ENCODE measurements around the gene NAV1. TPM values are rescaled to one million over a fixed set of nuclear protein-coding genes. Genes with fewer than 3 reads are reported as not detected.

The NAV1 gene
- total RNA-seq, 1 donor from 2014 or later = 0.40 TPM

DNA sequence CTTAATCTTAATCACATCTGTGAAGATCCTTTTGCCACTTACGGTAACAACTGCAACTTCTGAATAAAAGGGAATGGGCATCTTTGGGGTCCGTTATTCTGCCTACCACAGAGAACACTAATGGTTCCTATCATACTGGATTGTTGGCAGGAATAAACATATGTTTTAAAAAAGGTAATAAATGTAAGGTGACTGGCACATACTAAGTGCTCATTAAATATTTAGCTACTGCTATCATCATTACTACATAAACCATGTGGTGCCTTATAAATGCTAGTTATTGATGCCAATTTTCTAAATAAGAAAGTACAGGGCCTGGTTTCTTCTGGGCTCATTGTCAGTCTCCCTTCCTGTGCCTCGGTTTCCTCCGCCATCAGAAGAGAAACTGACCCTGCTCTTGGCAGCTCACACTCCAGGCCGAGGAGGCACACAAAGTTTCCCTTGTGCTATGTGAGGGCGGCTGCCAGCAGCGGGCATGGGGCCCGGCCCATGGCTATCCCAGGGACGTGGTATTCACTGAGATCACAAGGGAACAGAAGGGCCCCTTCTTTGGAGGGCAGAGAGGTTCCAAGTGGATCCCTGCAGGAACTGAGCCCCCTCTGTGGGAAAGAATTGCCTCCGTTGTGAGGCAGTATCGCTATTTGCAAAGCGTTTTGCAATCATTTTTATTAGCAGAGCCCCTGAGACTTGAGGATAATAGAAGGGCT lies 26.2 kb downstream of the NAV1 start:
- no peaks in the 10 kb centered on the region for H3K4me1 Mint-ChIP-seq
- no peaks in the 10 kb centered on the region for H3K9me3 Mint-ChIP-seq
- H3K27ac Mint-ChIP-seq = no peak overlapping the region
- no peaks in the 10 kb centered on the region for H3K27me3 Mint-ChIP-seq
- H3K36me3 Mint-ChIP-seq (ENCODE audit: low read depth) = no peaks in the 10 kb centered on the region
- DNase-seq = no peak
- H3K4me3 Mint-ChIP-seq = no peak overlapping the region
- intact Hi-C loops (cut with micrococcal nuclease) = no loop called here

DNA sequence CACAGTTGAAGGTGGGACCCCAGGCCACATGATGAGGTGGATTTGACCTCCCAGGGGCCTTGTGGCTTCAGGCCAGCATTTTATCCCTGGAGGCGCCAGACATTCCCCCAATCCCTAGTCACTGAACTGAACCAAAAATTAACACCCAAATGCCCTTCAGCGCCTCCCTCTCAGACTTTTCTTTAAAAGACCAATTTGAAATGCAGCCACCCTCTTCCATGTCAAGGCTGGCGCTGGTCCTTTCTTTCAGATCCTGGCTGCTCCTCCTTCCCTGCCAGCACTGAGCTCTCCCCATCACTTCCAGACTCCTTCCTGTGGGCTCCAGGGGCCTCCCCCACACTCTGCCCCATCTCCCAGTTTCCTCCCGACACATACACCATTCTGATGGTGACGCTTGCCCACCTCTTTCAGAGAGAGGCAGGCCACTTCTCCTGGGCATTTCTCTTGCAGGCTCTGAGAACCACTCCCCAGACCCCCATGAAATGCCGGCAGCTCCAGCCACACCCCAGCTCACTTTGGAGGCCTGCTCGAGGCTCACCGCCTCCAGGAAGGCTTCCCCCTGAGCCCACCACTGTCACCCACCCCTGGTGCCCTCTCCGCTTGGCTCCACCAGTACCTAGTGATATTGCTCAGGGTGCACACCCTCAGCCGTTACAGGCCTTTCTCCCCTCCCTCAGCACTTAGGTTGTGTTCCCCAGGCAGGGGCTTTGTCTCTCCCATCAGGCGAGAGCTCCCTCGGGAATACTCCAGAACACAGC lies 27.0 kb downstream of the NAV1 start:
- Mint-ChIP-seq H3K27me3 (no peaks in the 10 kb centered on the region), H3K4me1 (no peaks in the 10 kb centered on the region), H3K9me3 (no peaks in the 10 kb centered on the region), H3K4me3 (no peak overlapping the region), H3K36me3 (ENCODE audit: low read depth) (no peaks in the 10 kb centered on the region), H3K27ac (no peak overlapping the region)
- no peak for DNase-seq
- intact Hi-C loops (cut with micrococcal nuclease) = no loop called here

DNA sequence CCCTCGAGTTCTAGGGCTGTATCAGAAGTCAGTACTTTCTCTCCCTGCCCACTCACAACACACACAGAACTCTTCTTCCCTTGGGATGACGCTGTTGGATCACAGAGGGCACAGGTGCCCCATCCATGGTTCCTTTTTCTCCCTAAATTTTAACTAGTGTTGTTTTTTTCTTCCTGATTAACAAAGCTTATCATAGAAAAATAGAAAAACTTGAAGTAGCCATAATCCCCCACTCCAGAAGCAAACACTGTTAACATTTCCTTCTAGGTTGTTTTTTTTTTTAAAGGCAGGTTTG lies 27.5 kb downstream of the NAV1 start:
- Mint-ChIP-seq H3K4me3 (no peak overlapping the region), H3K4me1 (no peaks in the 10 kb centered on the region), H3K27ac (no peak overlapping the region), H3K9me3 (no peaks in the 10 kb centered on the region), H3K27me3 (no peaks in the 10 kb centered on the region), H3K36me3 (ENCODE audit: low read depth) (no peaks in the 10 kb centered on the region)
- no peak for DNase-seq
- intact Hi-C loops (cut with micrococcal nuclease) = no loop called here

DNA sequence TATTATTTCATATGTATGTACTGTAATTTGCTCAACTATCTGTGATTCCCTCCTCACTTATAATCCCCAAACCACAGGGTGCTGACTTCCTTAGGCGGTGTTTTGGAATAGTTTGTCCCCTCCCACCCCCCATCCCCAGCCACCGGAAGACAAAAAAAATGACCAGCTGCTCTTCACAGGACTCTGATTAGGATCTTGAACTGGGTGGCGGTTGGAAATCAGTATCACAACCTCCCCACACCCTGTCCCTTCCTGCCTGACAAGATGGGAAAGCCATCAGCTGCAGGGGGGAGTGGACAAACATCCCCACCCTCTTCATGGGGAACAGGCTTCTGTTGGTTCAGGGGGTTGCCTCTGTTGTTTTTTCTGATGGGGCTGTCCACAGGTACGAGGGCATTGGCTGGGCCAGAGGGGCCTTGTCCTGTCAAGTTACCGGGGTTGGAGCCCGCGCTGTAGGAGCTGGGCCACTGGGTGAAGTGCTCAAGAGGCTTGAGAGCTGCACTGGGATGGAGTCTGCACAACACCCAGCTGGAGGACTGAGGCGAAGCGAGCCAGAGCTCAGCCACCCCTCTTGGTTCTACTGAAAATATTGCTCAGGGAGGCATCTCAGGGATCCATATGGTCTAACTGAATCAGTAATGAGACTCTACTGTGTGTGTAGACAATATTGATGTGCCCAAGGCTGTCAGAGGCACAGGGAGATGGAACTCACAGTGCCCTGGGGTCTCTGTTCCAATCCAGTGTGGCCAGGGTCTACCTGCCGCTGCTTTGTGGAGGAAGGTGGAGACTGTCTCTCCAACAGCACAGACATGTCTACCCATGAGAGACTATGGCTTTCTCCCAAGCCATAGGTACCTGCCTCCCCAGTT lies 28.2 kb downstream of the NAV1 start:
- DNase-seq = no peak
- H3K4me3 Mint-ChIP-seq = no peak overlapping the region
- intact Hi-C loops (cut with micrococcal nuclease) = no loop called here
- no peaks in the 10 kb centered on the region for H3K4me1 Mint-ChIP-seq
- no peaks in the 10 kb centered on the region for H3K36me3 Mint-ChIP-seq (ENCODE audit: low read depth)
- H3K27me3 Mint-ChIP-seq = no peaks in the 10 kb centered on the region
- H3K9me3 Mint-ChIP-seq = no peaks in the 10 kb centered on the region
- no peak overlapping the region for H3K27ac Mint-ChIP-seq

DNA sequence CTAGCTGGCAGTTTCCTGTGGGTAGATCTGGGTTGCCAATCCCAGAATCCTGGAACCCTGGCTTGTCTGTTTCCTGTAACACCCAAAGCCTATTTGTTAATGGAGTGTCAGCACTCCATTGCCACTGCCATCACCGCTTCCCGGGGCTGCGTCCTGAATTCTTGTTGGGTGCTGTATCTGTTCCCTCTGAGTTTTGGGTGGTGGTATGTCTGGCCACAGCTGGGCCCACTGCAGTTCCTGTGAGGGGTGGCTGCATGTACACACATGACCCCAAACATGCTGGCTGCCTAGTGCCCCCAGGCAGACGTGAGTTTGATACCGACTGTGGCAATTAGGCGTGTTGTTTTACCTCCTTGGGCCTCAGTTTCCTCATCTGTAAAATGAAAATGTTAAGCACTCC lies 29.3 kb downstream of the NAV1 start:
- H3K9me3 Mint-ChIP-seq = no peaks in the 10 kb centered on the region
- H3K27ac Mint-ChIP-seq = no peak overlapping the region
- no peaks in the 10 kb centered on the region for H3K4me1 Mint-ChIP-seq
- no peak for DNase-seq
- H3K27me3 Mint-ChIP-seq = no peaks in the 10 kb centered on the region
- H3K4me3 Mint-ChIP-seq = no peak overlapping the region
- no peaks in the 10 kb centered on the region for H3K36me3 Mint-ChIP-seq (ENCODE audit: low read depth)
- intact Hi-C loops (cut with micrococcal nuclease) = no loop called here

DNA sequence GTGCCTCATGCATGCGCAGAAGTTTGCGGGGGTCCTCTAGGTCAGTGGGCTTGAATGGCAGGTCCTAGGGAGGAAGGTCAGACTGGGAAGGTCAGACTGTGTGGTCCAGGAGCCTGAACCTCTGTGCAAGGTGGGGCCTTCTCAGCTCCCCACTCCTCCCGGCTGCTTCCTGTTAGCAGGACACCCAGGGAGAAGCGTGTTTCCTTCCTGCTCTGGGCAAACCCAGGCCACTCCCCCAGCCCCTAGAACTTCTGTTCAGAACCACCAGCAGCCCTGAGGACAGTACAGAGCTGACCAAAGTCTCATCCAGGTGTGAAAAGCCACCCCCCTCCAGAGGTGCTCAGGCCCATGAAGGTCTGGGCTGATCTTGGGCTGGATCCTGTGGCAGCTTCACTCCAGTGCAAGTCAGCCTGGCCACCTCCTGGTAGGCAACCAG lies 29.9 kb downstream of the NAV1 start:
- H3K27me3 Mint-ChIP-seq = no peaks in the 10 kb centered on the region
- H3K4me1 Mint-ChIP-seq = no peaks in the 10 kb centered on the region
- no peak overlapping the region for H3K27ac Mint-ChIP-seq
- no peak overlapping the region for H3K4me3 Mint-ChIP-seq
- no peak for DNase-seq
- no peaks in the 10 kb centered on the region for H3K9me3 Mint-ChIP-seq
- H3K36me3 Mint-ChIP-seq (ENCODE audit: low read depth) = no peaks in the 10 kb centered on the region
- intact Hi-C loops (cut with micrococcal nuclease) = no loop called here

DNA sequence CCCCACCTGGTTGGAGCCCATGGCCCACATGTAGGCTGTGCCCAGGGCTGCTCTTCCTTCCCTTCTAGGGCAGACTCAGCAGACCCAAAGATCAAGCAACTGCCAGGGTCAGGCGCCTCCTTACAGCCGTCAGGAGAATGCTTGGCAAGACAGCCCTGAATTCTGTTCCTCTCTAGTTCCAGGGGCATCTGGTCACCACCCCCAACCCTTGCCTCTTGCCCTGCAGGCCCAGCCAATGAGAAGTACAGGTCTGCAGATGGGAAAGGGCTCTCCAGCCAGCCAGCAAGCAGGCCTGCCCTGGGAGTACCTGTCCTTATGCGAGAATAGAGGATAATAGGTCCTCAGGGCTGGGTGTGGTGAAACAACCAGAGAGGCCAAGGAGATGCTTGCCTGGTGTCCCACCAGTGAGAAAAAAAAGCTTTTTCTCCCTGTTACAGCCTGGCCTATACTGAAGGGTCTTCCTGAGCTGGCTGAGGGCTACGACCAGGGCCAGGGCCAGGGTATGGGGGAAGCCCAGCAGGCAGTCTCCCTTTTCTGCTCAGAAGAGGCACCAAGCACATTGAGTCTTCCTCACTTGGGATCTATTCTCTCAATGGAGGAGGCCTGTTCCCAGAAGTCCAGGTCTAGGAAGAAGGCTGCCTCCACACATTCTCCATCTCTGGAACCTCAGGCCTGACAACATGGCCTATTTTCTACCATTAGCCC lies 31.4 kb downstream of the NAV1 start:
- no peaks in the 10 kb centered on the region for H3K9me3 Mint-ChIP-seq
- no peak for DNase-seq
- no peaks in the 10 kb centered on the region for H3K4me1 Mint-ChIP-seq
- H3K4me3 Mint-ChIP-seq = no peak overlapping the region
- H3K27ac Mint-ChIP-seq = no peak overlapping the region
- H3K27me3 Mint-ChIP-seq = no peaks in the 10 kb centered on the region
- H3K36me3 Mint-ChIP-seq (ENCODE audit: low read depth) = no peaks in the 10 kb centered on the region
- intact Hi-C loops (cut with micrococcal nuclease) = no loop called here

DNA sequence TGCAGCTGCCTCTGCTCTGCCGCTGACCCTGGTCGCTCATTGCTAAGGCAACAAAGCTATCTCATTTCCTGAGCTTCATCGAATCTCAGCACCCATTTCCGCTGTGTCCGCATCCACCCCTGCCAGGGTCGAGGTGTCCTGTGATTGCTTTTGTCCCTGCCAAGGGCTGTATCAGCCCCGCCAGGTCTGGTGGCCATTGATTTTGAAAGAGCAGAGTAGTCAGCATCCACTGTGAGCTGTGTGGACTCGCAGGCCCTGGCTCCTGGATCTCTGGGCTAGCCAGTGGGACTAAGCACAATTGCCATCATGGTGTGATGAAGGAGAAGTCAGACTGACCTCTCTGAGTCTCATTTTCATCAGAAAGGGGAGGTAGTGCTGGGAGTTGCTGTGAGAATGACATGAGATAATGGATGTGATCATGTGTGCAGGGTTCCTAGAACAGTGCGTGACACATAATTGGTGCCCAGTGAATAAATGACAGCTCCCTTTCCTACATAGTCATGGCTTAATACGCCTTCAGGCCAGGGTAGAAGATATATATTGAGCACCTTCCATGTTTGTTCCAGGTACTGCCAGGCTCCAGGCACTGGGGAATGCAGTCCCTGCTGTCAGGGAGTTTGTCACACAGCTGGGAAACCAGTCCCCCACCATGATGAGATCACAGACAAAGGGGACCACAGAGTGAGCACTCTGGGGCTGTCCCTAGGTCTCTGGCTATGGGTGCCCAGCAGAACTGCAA lies 32.1 kb downstream of the NAV1 start:
- Mint-ChIP-seq H3K4me1 (no peaks in the 10 kb centered on the region), H3K4me3 (no peak overlapping the region), H3K27ac (no peak overlapping the region), H3K27me3 (no peaks in the 10 kb centered on the region), H3K36me3 (ENCODE audit: low read depth) (no peaks in the 10 kb centered on the region), H3K9me3 (no peaks in the 10 kb centered on the region)
- no peak for DNase-seq
- intact Hi-C loops (cut with micrococcal nuclease) = no loop called here

DNA sequence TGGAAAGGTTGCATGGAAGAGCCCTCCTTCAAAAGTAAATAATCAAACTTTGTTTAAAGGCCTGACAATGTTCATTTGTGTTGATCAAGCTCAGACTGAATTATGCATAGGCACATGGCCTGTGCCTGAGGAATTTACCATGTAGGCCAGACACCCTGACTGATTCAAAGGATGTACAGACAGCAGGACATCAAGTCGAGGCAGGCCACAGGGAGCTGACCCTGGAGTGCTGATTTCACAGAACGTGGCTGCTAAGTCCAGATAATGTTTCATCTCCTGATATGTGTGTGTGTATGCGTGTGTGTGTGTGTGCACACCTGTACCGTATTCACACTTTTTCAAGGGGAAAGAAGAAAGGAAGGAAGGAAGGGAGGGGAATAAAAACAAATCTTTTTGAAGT lies 34.1 kb downstream of the NAV1 start:
- H3K4me1 Mint-ChIP-seq = no peaks in the 10 kb centered on the region
- no peak overlapping the region for H3K4me3 Mint-ChIP-seq
- DNase-seq = no peak
- no peak overlapping the region for H3K27ac Mint-ChIP-seq
- peaks cover 4% of the 10 kb centered on the region for H3K27me3 Mint-ChIP-seq
- H3K9me3 Mint-ChIP-seq = no peaks in the 10 kb centered on the region
- intact Hi-C loops (cut with micrococcal nuclease) = no loop called here
- no peaks in the 10 kb centered on the region for H3K36me3 Mint-ChIP-seq (ENCODE audit: low read depth)

DNA sequence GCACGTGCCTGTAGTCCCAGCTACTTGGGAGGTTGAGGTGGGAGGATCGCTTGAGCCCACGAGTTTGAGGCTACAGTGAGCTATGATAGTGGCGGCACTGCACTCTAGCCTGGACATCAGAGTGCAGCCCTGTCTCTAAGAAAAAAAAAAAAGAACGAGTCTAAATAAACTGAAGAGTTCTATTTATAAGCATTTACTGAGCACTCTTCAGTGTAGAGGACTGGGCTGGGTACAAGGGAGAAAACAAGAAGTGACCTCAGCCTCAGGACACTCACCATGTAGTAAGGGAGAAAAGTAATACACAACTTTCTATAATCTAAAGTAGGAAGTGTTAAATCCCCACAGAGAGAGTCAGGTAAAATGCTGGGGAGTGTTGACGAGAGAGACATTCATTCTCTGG lies 35.0 kb downstream of the NAV1 start:
- no peak overlapping the region for H3K4me3 Mint-ChIP-seq
- H3K4me1 Mint-ChIP-seq = no peaks in the 10 kb centered on the region
- no peaks in the 10 kb centered on the region for H3K9me3 Mint-ChIP-seq
- H3K27me3 Mint-ChIP-seq = peaks cover 4% of the 10 kb centered on the region
- intact Hi-C loops (cut with micrococcal nuclease) = no loop called here
- H3K36me3 Mint-ChIP-seq (ENCODE audit: low read depth) = no peaks in the 10 kb centered on the region
- no peak for DNase-seq
- H3K27ac Mint-ChIP-seq = no peak overlapping the region

DNA sequence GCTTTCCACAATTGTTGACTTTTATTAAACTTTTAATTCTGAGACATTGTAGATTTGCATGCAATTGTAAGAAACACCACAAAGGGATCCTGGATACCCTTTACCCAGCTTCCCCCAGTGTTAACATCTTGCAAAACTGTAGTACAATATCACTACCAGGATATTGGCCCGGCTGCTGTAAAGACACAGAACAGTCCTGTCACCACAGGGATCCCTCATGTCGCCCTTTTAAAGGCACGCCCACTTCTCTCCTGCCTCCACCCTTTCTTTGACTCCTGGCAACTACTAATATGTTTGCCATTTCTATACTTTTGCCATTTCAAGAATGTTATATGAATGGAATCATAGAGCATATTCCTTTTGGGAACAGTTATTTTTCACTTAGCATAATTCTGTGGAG lies 37.0 kb downstream of the NAV1 start:
- no peaks in the 10 kb centered on the region for H3K36me3 Mint-ChIP-seq (ENCODE audit: low read depth)

DNA sequence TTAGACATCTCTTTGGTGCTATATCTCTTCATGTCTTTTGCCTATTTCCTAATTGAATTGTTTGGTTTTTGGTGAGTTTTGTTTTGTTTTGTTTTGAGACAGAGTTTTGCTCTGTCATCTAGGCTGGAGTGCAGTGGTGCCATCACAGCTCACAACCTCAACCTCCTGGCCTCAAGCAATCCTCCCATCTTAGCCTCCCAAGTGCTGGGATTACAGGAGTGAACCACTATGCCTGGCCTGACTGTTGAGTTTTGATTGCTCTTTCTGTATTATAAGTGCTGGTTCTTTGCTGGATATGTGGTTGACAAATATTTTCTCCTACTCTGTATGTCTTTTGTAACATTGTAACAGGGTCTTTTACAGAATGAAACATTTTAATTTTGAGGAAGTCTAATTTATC lies 38.0 kb downstream of the NAV1 start:
- H3K36me3 Mint-ChIP-seq (ENCODE audit: low read depth) = no peaks in the 10 kb centered on the region
- H3K9me3 Mint-ChIP-seq = no peaks in the 10 kb centered on the region
- H3K27ac Mint-ChIP-seq = no peak overlapping the region
- no peaks in the 10 kb centered on the region for H3K4me1 Mint-ChIP-seq
- intact Hi-C loops (cut with micrococcal nuclease) = no loop called here
- no peak for DNase-seq
- peaks cover 5% of the 10 kb centered on the region for H3K27me3 Mint-ChIP-seq
- no peak overlapping the region for H3K4me3 Mint-ChIP-seq

More for the DNA sequence above, 37.0 kb downstream of the NAV1 start:
- intact Hi-C loops (cut with micrococcal nuclease) = no loop called here
- no peaks in the 10 kb centered on the region for H3K9me3 Mint-ChIP-seq
- H3K27me3 Mint-ChIP-seq = peaks cover 4% of the 10 kb centered on the region
- H3K4me1 Mint-ChIP-seq = no peaks in the 10 kb centered on the region
- no peak overlapping the region for H3K4me3 Mint-ChIP-seq
- H3K27ac Mint-ChIP-seq = no peak overlapping the region
- DNase-seq = no peak

Measured in activated CD4-positive, alpha-beta T cell treated with anti-CD3 and anti-CD28 coated beads, Interleukin-2, amount 10 ng/mL, durations not matched to agents 24 days and 14 days (primary cell).